GM12878 (cell line): ENCODE results near the gene TMUB1. TPM values are rescaled to one million over a fixed set of nuclear protein-coding genes. Genes with fewer than 3 reads are reported as not detected.

ENCODE experiments used
- BACH1 ChIP-seq: fragments of 450-650 bp; IDR thresholded peaks from 2 replicates; pipeline ENCODE4 v1.6.1; 2017; ENCODE audit warnings: mild to moderate bottlenecking, borderline replicate concordance
- BCL3 ChIP-seq: IDR thresholded peaks from 2 replicates; pipeline ENCODE4 v1.6.1; 2011; ENCODE audit warnings: borderline replicate concordance, low read depth, mild to moderate bottlenecking, moderate library complexity, low read length; ENCODE audit not compliant: insufficient read depth, poor library complexity, severe bottlenecking
- CREM ChIP-seq: IDR thresholded peaks from 2 replicates; pipeline ENCODE4 v1.6.1; 2014; ENCODE audit warnings: antibody characterized with exemption, low read depth
- CTCF ChIP-seq, 3 experiments: IDR thresholded peaks in 2 of 3; conservative IDR thresholded peaks in 1 of 3; 2 replicates each; pipeline ENCODE4 v1.5.1; 2011; ENCODE audit warnings: low read depth in 3 of 3, low read length in 3 of 3, mild to moderate bottlenecking in 3 of 3, control low read depth in 2 of 3, moderate library complexity in 2 of 3, inconsistent platforms in 1 of 3, mixed read lengths in 1 of 3; ENCODE audit not compliant: control insufficient read depth in 2 of 3, insufficient read depth in 1 of 3; ENCODE audit errors: extremely low read depth in 1 of 3
- DPF2 ChIP-seq: fragments of 450-650 bp; IDR thresholded peaks from 2 replicates; pipeline ENCODE4 v1.6.1; 2017; ENCODE audit warnings: mild to moderate bottlenecking
- EP300 ChIP-seq, 2 experiments: fragments of 150-350 bp in 1 of 2; IDR thresholded peaks; 2 replicates each; pipeline ENCODE4 v1.6.1; 2011 to 2012; ENCODE audit warnings: low read depth in 2 of 2, low read length in 2 of 2, borderline replicate concordance in 1 of 2, improper control_type of control experiment in 1 of 2, inconsistent platforms in 1 of 2; ENCODE audit not compliant: control insufficient read depth in 1 of 2
- FOXK2 ChIP-seq: fragments of 450-650 bp; IDR thresholded peaks from 2 replicates; pipeline ENCODE4 v1.6.1; 2017; ENCODE audit warnings: mild to moderate bottlenecking, moderate library complexity
- MTA3 ChIP-seq: IDR thresholded peaks from 2 replicates; pipeline ENCODE4 v1.6.1; 2012; ENCODE audit warnings: low read length, inconsistent platforms, borderline replicate concordance
- MYC ChIP-seq: IDR thresholded peaks from 2 replicates; pipeline ENCODE4 v1.6.1; 2011; ENCODE audit warnings: mild to moderate bottlenecking, low read length, moderate library complexity, inconsistent platforms; ENCODE audit not compliant: insufficient read depth, insufficient replicate concordance, insufficient read length, severe bottlenecking
- NR2C1 ChIP-seq: fragments of 450-650 bp; IDR thresholded peaks from 2 replicates; pipeline ENCODE4 v1.6.1; 2017; ENCODE audit warnings: antibody characterized with exemption, mild to moderate bottlenecking, moderate library complexity
- SKIL ChIP-seq: fragments of 450-650 bp; IDR thresholded peaks from 2 replicates; pipeline ENCODE4 v1.6.1; 2017; ENCODE audit warnings: mild to moderate bottlenecking, low read depth, inconsistent platforms; ENCODE audit not compliant: poor library complexity, severe bottlenecking
- SMAD1 ChIP-seq: fragments of 450-650 bp; IDR thresholded peaks from 2 replicates; pipeline ENCODE4 v1.6.1; 2018; ENCODE audit warnings: mild to moderate bottlenecking, low read depth; ENCODE audit not compliant: partially characterized antibody
- SMAD5 ChIP-seq: IDR thresholded peaks from 2 replicates; pipeline ENCODE4 v1.6.1; 2016; ENCODE audit warnings: antibody characterized with exemption, low read depth
- SP1 ChIP-seq: IDR thresholded peaks from one replicate; pipeline ENCODE4 v1.6.1; 2011; ENCODE audit warnings: low read depth, low read length
- WRNIP1 ChIP-seq: IDR thresholded peaks from 2 replicates; pipeline ENCODE4 v1.6.1; 2011; ENCODE audit warnings: low read depth, low read length, improper control_type of control experiment, borderline replicate concordance
- YY1 ChIP-seq: IDR thresholded peaks from 2 replicates; pipeline ENCODE4 v1.6.1; 2011; ENCODE audit warnings: low read depth, mild to moderate bottlenecking, low read length
- polyA plus RNA-seq, 11 experiments: library from polyadenylated mRNA; depleted of rRNA in 4 of 11; unstranded in 6 of 11; stranded (reverse) in 5 of 11; fragments of >200 nt; fragmentation: Nextera tagmentation in 4 of 11; fragmentation: Illumina TruSeq in 1 of 11; extraction: Ambion mirVana in 4 of 11; extraction: Trizol in 1 of 11; gene quantifications; 1 replicate in 1 of 11; 2 replicates in 10 of 11; pipeline versions ENCODE4 v1.2.1 to v1.2.3, GENCODE V29; 2011 to 2016; ENCODE audit warnings: inconsistent platforms in 2 of 11, missing spikeins in 2 of 11, low read depth in 1 of 11
- total RNA-seq, 4 experiments: library from RNA; depleted of rRNA in 3 of 4; stranded (reverse); fragments of >200 nt in 3 of 4; fragmentation: Illumina TruSeq in 1 of 4; extraction: Trizol in 1 of 4; gene quantifications; 2 replicates each; pipeline versions ENCODE4 v1.2.1 to v1.2.3, GENCODE V29; 2013 to 2021
- TF ChIP-seq, protein P1 (sequence below): fragments of 450-650 bp; IDR thresholded peaks from 2 replicates; pipeline ENCODE4 v1.6.1; 2016; ENCODE audit warnings: mild to moderate bottlenecking, moderate library complexity, borderline replicate concordance
- TF ChIP-seq, protein P2 (sequence below): IDR thresholded peaks from 2 replicates; pipeline ENCODE4 v1.6.1; 2012; ENCODE audit warnings: low read length, inconsistent platforms

Gene TMUB1
- total and polyA plus RNA-seq, 10 of the 15 experiments (the other 5 are each of a cell fraction or from before 2014, with no cell fraction given) = 0.27 to 79.5 (median 41.3) TPM; not detected in 1

- 0 out of 2 replicates have a peak, but pooled peaks have one; percentile 38 for TF ChIP-seq DPF2
- no peak for TF ChIP-seq FOXK2
- no peak for TF ChIP-seq EP300 (IDR thresholded peaks at IDR 0.05; ENCODE audit: borderline replicate concordance in 1 of 2, control insufficient read depth in 1 of 2, low read depth in 2 of 2, low read length in 2 of 2)
- no peak for TF ChIP-seq MYC
- no peak for TF ChIP-seq CTCF (IDR thresholded peaks at IDR 0.05 in 2 of 3, conservative IDR thresholded peaks at IDR 0.05 in 1 of 3; ENCODE audit: control insufficient read depth in 2 of 3, extremely low read depth in 1 of 3, insufficient read depth in 1 of 3, low read depth in 3 of 3, low read length in 3 of 3)
- TF ChIP-seq, protein P1, sequence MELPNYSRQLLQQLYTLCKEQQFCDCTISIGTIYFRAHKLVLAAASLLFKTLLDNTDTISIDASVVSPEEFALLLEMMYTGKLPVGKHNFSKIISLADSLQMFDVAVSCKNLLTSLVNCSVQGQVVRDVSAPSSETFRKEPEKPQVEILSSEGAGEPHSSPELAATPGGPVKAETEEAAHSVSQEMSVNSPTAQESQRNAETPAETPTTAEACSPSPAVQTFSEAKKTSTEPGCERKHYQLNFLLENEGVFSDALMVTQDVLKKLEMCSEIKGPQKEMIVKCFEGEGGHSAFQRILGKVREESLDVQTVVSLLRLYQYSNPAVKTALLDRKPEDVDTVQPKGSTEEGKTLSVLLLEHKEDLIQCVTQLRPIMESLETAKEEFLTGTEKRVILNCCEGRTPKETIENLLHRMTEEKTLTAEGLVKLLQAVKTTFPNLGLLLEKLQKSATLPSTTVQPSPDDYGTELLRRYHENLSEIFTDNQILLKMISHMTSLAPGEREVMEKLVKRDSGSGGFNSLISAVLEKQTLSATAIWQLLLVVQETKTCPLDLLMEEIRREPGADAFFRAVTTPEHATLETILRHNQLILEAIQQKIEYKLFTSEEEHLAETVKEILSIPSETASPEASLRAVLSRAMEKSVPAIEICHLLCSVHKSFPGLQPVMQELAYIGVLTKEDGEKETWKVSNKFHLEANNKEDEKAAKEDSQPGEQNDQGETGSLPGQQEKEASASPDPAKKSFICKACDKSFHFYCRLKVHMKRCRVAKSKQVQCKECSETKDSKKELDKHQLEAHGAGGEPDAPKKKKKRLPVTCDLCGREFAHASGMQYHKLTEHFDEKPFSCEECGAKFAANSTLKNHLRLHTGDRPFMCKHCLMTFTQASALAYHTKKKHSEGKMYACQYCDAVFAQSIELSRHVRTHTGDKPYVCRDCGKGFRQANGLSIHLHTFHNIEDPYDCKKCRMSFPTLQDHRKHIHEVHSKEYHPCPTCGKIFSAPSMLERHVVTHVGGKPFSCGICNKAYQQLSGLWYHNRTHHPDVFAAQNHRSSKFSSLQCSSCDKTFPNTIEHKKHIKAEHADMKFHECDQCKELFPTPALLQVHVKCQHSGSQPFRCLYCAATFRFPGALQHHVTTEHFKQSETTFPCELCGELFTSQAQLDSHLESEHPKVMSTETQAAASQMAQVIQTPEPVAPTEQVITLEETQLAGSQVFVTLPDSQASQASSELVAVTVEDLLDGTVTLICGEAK = no peak
- no peak for TF ChIP-seq WRNIP1
- TF ChIP-seq, protein P2, sequence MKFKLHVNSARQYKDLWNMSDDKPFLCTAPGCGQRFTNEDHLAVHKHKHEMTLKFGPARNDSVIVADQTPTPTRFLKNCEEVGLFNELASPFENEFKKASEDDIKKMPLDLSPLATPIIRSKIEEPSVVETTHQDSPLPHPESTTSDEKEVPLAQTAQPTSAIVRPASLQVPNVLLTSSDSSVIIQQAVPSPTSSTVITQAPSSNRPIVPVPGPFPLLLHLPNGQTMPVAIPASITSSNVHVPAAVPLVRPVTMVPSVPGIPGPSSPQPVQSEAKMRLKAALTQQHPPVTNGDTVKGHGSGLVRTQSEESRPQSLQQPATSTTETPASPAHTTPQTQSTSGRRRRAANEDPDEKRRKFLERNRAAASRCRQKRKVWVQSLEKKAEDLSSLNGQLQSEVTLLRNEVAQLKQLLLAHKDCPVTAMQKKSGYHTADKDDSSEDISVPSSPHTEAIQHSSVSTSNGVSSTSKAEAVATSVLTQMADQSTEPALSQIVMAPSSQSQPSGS = no peak
- peak; percentile 53; the same call in 1 of the 2 replicates for TF ChIP-seq BACH1
- TF ChIP-seq NR2C1 = peak; percentile 32; the same call in 1 of the 2 replicates
- no peak for TF ChIP-seq SKIL
- TF ChIP-seq SMAD5 = peak; percentile 60; the same call in 1 of the 2 replicates
- TF ChIP-seq MTA3 = no peak
- peak; percentile 30 for TF ChIP-seq SP1
- peak; percentile 60 for TF ChIP-seq BCL3
- 0 out of 2 replicates have a peak, but pooled peaks have one; percentile 60 for TF ChIP-seq CREM
- TF ChIP-seq SMAD1 = no peak
- peak; percentile 98 for TF ChIP-seq YY1
These were observed 2.6 kb downstream of the TMUB1 start, which contains the start of gene FASTK (continued) for GRCh38 chr7:151080522-151081169.
